Trophoblast cell (in vitro differentiated cells and primary cell): ENCODE results near the gene PDE4B.
"Not testable (repeated sequence)": the region's sequence is repeated elsewhere in the genome, so short reads cannot be mapped to it uniquely, and the experiment has no call there.

Source experiments
- DNase-seq, 2 donors: peaks; one replicate each; pipeline ENCODE4 v3.0.0-alpha.2; 2016
- H2AFZ ChIP-seq: 2 replicates; pipeline ENCODE4 v1.6.1; 2013; ENCODE audit warnings: low read length, moderate library complexity, mild to moderate bottlenecking; ENCODE audit not compliant: insufficient read depth, poor library complexity
- H2AK5ac ChIP-seq: 2 replicates; pipeline ENCODE4 v1.6.1; 2013; ENCODE audit warnings: mild to moderate bottlenecking, low read length
- H2BK120ac ChIP-seq: 2 replicates; pipeline ENCODE4 v1.6.1; 2013; ENCODE audit warnings: low read length, mild to moderate bottlenecking, moderate library complexity; ENCODE audit not compliant: insufficient read depth, poor library complexity
- H2BK12ac ChIP-seq: 2 replicates; pipeline ENCODE4 v1.6.1; 2013; ENCODE audit warnings: mild to moderate bottlenecking, low read length, moderate library complexity
- H2BK5ac ChIP-seq: 2 replicates; pipeline ENCODE4 v1.6.1; 2013; ENCODE audit warnings: low read length, low read depth, moderate library complexity, mild to moderate bottlenecking; ENCODE audit not compliant: poor library complexity
- H3K14ac ChIP-seq: 2 replicates; pipeline ENCODE4 v1.6.1; 2013; ENCODE audit warnings: mild to moderate bottlenecking, low read length
- H3K18ac ChIP-seq: 2 replicates; pipeline ENCODE4 v1.6.1; 2013; ENCODE audit warnings: mild to moderate bottlenecking, low read length
- H3K23ac ChIP-seq: 2 replicates; pipeline ENCODE4 v1.6.1; 2013; ENCODE audit warnings: low read length
- H3K27ac ChIP-seq: 2 replicates; pipeline ENCODE4 v1.5.1; 2013; ENCODE audit warnings: low read depth, mild to moderate bottlenecking, inconsistent platforms, low read length, moderate library complexity
- H3K27me3 ChIP-seq: 2 replicates; pipeline ENCODE4 v1.6.1; 2013; ENCODE audit warnings: inconsistent platforms, mild to moderate bottlenecking, low read length, moderate library complexity; ENCODE audit not compliant: insufficient read depth
- H3K36me3 ChIP-seq, 2 experiments: 1 replicate in 1 of 2; 2 replicates in 1 of 2; pipeline ENCODE4 v1.6.1; 2013; ENCODE audit warnings: low read length in 2 of 2, mild to moderate bottlenecking in 2 of 2, moderate library complexity in 1 of 2; ENCODE audit not compliant: insufficient read depth in 2 of 2, control insufficient read depth in 1 of 2
- H3K4ac ChIP-seq: 2 replicates; pipeline ENCODE4 v1.6.1; 2013; ENCODE audit warnings: low read depth, mild to moderate bottlenecking, low read length, moderate library complexity
- H3K4me1 ChIP-seq, 2 experiments: 1 replicate in 1 of 2; 2 replicates in 1 of 2; pipeline ENCODE4 v1.6.1; 2013; ENCODE audit warnings: low read length in 2 of 2, mild to moderate bottlenecking in 2 of 2, moderate library complexity in 1 of 2; ENCODE audit not compliant: insufficient read depth in 2 of 2, control insufficient read depth in 1 of 2
- H3K4me2 ChIP-seq: 2 replicates; pipeline ENCODE4 v1.6.1; 2013; ENCODE audit warnings: inconsistent platforms, mild to moderate bottlenecking, low read length, moderate library complexity
- H3K4me3 ChIP-seq: 2 replicates; pipeline ENCODE4 v1.5.1; 2013; ENCODE audit warnings: mild to moderate bottlenecking, low read depth, low read length, inconsistent platforms
- H3K79me1 ChIP-seq: one replicate; pipeline ENCODE4 v1.6.1; 2013; ENCODE audit warnings: low read length
- H3K79me2 ChIP-seq: 2 replicates; pipeline ENCODE4 v1.6.1; 2013; ENCODE audit warnings: low read length, mild to moderate bottlenecking; ENCODE audit not compliant: control insufficient read depth, insufficient read depth, poor library complexity
- H3K9ac ChIP-seq: 2 replicates; pipeline ENCODE4 v1.6.1; 2013; ENCODE audit warnings: mild to moderate bottlenecking, low read length
- H3K9me3 ChIP-seq: 2 replicates; pipeline ENCODE4 v1.6.1; 2013; ENCODE audit warnings: low read depth, mild to moderate bottlenecking, control low read depth, inconsistent platforms, low read length; ENCODE audit not compliant: insufficient read depth
- H4K12ac ChIP-seq: 2 replicates; pipeline ENCODE4 v1.6.1; 2013; ENCODE audit warnings: low read depth, mild to moderate bottlenecking, low read length, moderate library complexity
- H4K8ac ChIP-seq: 2 replicates; pipeline ENCODE4 v1.6.1; 2013; ENCODE audit warnings: low read depth, mild to moderate bottlenecking, low read length, moderate library complexity
- H4K91ac ChIP-seq: one replicate; pipeline ENCODE4 v1.6.1; 2013; ENCODE audit warnings: low read depth, mild to moderate bottlenecking, low read length, moderate library complexity
- WGBS: extraction: QIAGEN DNeasy Blood & Tissue Kit; methylation state at CpG from one replicate; pipeline ENCODE4 v1.1.7; 2013; ENCODE audit warnings: missing lambda C conversion rate; ENCODE audit not compliant: insufficient read length, insufficient coverage; ENCODE audit errors: extremely low coverage; 5-methylcytosine and 5-hydroxymethylcytosine counted together

PDE4B gene

DNA sequence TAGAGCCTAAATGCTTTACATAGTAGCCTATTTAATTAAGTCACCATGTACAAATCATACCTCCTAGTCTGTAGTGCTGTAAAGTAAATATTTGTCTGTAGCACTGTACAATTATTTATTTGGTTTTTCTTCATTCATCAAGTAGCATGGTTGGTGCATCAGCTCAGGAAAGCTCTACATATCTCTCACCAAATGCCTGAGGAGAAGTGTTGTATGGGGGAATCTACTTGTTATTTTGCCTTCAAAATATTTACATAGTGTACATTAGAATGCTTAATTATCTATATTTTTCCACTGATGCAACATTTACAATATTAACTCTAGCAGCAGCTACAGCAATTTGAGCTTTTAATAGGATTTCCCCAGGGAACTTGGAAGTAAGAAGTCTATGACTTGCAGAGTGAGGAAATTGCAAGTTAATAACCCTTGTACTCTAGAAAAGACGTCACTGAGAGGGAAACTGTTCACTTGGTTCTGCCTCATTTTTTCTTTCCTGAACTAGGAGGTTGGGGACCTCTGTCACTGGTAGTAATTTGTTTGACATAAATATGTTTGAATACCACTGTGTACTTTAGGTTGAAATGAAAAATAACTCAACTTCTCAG, 207.4 kb downstream of the PDE4B start:
- Histone ChIP-seq H3K23ac (no peak overlapping the region), H3K14ac (no peak overlapping the region), H3K4me1 (no peaks in the 10 kb centered on the region), H3K9ac (no peak overlapping the region), H4K12ac (no peak overlapping the region), H3K79me1 (no peaks in the 10 kb centered on the region), H3K27ac (no peak overlapping the region), H3K36me3 (no peaks in the 10 kb centered on the region), H2AFZ (no peak overlapping the region), H3K4me3 (no peak overlapping the region), H3K4ac (no peak overlapping the region), H3K79me2 (no peaks in the 10 kb centered on the region), H3K27me3 (no peaks in the 10 kb centered on the region), H2BK120ac (no peak overlapping the region), H3K9me3 (no peaks in the 10 kb centered on the region), H2BK12ac (no peak overlapping the region), H4K8ac (no peak overlapping the region), H3K4me2 (no peak overlapping the region), H2BK5ac (no peak overlapping the region), H4K91ac (no peak overlapping the region), H2AK5ac (no peak overlapping the region), H3K18ac (no peak overlapping the region)
- WGBS: no CpG with 5 or more reads among the region's 1 CpG
- DNase-seq: no peak

DNA sequence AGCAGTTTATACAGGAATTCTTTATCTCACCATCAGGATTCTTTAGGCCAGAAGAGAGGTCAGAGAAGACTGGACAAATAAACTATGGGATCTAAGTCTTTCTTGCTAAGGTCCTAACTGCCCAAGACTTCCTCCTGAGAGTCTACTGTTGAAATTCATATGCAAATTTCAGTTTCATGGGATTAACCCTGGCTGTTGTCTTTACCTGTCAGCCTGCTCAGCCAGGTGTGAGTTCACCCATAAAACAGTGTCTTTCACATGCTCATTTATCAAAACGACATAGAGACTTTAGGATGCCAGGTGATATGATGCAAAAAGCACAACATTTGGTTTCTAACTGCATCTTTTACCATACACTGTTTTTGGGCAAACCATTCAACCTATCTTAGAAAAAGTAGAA, 211.0 kb downstream of the PDE4B start:
- no peak overlapping the region for H3K4me3 ChIP-seq
- H3K14ac ChIP-seq: no peak overlapping the region
- no peak overlapping the region for H2BK120ac ChIP-seq
- no peaks in the 10 kb centered on the region for H3K79me1 ChIP-seq
- H2BK12ac ChIP-seq: no peak overlapping the region
- no peaks in the 10 kb centered on the region for H3K36me3 ChIP-seq
- H3K4me1 ChIP-seq: no peaks in the 10 kb centered on the region
- no CpG with 5 or more reads among the region's 1 CpG for WGBS
- H3K18ac ChIP-seq: no peak overlapping the region
- H3K4me2 ChIP-seq: no peak overlapping the region
- peak in 1 of 2 donors; percentile 47 for DNase-seq
- H2AK5ac ChIP-seq: no peak overlapping the region
- no peak overlapping the region for H4K8ac ChIP-seq
- no peak overlapping the region for H2BK5ac ChIP-seq
- H2AFZ ChIP-seq: no peak overlapping the region
- H3K9me3 ChIP-seq: no peaks in the 10 kb centered on the region
- H3K9ac ChIP-seq: no peak overlapping the region
- no peak overlapping the region for H4K12ac ChIP-seq
- H4K91ac ChIP-seq: no peak overlapping the region
- no peaks in the 10 kb centered on the region for H3K79me2 ChIP-seq
- no peak overlapping the region for H3K23ac ChIP-seq
- H3K27me3 ChIP-seq: no peaks in the 10 kb centered on the region
- H3K4ac ChIP-seq: no peak overlapping the region
- H3K27ac ChIP-seq: no peak overlapping the region

DNA sequence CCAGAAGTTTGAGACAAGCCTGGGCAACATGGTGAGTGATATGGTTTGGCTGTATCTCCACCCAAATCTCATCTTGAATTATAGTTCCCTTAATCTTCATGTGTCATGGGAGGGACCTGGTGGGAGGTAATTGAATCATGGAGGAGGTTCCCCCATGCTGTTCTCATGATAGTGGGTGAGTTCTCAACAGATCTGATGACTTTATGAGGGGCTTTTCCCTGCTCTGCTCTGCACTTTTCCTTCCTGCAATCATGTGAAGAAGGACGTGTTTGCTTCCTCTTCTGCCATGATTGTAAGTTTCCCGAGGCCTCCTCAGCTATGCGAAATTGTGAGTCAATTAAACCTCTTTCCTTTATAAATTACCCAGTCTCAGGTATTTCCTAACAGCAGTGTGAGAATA, 213.8 kb downstream of the PDE4B start:
- not testable (repeated sequence) for H3K4me2 ChIP-seq, H3K4ac ChIP-seq, H3K79me1 ChIP-seq, H3K4me1 ChIP-seq, H3K36me3 ChIP-seq, H3K9ac ChIP-seq, H2AK5ac ChIP-seq, H3K9me3 ChIP-seq, H4K8ac ChIP-seq, H3K79me2 ChIP-seq, H4K91ac ChIP-seq, H4K12ac ChIP-seq, H3K27ac ChIP-seq, H3K4me3 ChIP-seq, H3K14ac ChIP-seq, H3K23ac ChIP-seq, H2BK12ac ChIP-seq, H2BK5ac ChIP-seq, DNase-seq, H2AFZ ChIP-seq, H3K27me3 ChIP-seq, H2BK120ac ChIP-seq, H3K18ac ChIP-seq
- WGBS: no CpG with 5 or more reads among the region's 3 CpGs

DNA sequence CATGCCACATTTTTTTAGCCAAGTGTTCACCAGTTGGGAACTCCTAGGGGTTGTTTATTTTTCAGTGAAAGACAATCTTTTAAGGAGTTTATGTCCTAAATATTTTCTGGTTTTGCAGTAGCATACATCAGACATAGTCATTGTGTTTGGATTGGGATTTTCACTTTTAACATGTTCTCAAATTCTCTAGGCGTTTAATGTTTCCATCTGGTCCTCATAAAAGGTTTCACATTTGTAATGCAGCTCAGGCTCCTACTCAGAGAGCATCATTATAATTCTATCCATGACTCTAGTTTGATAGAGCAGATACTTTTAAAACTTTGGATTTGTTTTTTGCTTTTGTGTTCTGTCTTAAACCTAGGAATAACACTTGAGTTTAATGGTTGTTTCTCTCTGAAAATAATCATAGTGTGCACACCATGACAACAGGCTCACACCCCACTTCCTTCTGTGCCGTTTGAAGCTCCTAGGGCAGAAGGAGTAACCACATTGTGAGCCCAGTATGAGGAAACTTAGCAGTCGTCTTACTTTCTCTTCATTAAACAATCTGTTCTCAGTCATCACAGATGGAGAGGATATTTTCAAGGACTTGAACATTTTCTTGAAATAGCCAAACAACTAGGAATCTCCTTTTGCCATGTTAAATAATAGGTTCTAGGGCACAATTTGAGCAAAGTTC, 219.6 kb downstream of the PDE4B start:
- no peak overlapping the region for H3K4ac ChIP-seq
- H3K14ac ChIP-seq: no peak overlapping the region
- no peaks in the 10 kb centered on the region for H3K4me1 ChIP-seq
- no peak for DNase-seq
- no peak overlapping the region for H3K9ac ChIP-seq
- no peak overlapping the region for H2BK12ac ChIP-seq
- H2AFZ ChIP-seq: no peak overlapping the region
- H2BK5ac ChIP-seq: no peak overlapping the region
- no peak overlapping the region for H4K8ac ChIP-seq
- H4K91ac ChIP-seq: no peak overlapping the region
- no peak overlapping the region for H3K4me3 ChIP-seq
- no peak overlapping the region for H2BK120ac ChIP-seq
- no peak overlapping the region for H3K23ac ChIP-seq
- H2AK5ac ChIP-seq: no peak overlapping the region
- H3K27me3 ChIP-seq: no peaks in the 10 kb centered on the region
- WGBS: no CpG with 5 or more reads among the region's 3 CpGs
- no peak overlapping the region for H4K12ac ChIP-seq
- H3K9me3 ChIP-seq: no peaks in the 10 kb centered on the region
- H3K79me1 ChIP-seq: no peaks in the 10 kb centered on the region
- no peak overlapping the region for H3K4me2 ChIP-seq
- H3K27ac ChIP-seq: no peak overlapping the region
- H3K79me2 ChIP-seq: no peaks in the 10 kb centered on the region
- H3K36me3 ChIP-seq: no peaks in the 10 kb centered on the region
- no peak overlapping the region for H3K18ac ChIP-seq
